Raji (cell line): ENCODE data around the gene GLS.

Experiments used
- POLR2A ChIP-seq: IDR thresholded peaks from 2 replicates; pipeline ENCODE4 v1.6.1; 2011; ENCODE audit warnings: low read depth, low read length, control low read depth; ENCODE audit not compliant: insufficient read depth

GLS gene

GRCh38 chr2:190970873-190971506, 90.4 kb downstream of the GLS start:
- TF ChIP-seq POLR2A: no peak

DNA sequence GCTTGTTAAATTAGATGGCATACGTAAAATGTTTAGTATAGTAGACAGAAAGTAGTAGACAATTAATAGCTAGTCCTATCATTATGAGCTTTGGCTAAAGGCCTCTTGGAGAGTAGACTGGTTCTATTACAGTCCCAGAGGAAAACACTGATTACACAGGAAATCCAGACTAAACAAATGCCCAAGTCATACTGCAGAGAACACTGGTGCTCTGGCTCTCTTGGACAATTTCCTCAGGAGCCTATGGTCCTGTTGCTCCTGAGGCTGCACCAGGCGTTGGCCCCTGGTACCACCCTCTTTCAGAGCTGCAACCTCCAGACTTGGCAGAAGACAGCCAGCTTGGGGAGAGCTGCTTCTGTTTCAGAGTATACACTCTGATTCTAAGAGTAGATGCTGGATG, 91.6 kb downstream of the GLS start:
- no peak for TF ChIP-seq POLR2A

GRCh38 chr2:190972846-190973245, 92.2 kb downstream of the GLS start:
- no peak for TF ChIP-seq POLR2A

DNA sequence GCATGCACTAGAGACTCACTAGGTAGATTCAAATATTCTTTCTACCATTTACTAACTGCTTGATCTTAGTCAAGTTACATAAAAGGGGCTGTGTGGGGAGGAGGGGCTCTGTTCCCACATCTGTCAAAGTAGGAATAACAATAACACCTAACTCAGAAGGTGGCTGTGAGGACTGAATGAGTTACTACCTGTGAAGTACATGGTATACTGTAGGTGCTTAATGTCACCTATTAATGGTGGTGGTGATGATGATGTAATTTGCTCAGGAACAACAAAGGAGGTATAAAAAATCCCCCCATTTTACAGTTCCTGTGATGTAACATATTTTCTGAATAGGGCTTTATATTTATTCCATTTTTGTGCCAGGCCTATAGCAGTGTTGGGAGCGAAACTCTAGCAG, 92.6 kb downstream of the GLS start:
- no peak for TF ChIP-seq POLR2A

DNA sequence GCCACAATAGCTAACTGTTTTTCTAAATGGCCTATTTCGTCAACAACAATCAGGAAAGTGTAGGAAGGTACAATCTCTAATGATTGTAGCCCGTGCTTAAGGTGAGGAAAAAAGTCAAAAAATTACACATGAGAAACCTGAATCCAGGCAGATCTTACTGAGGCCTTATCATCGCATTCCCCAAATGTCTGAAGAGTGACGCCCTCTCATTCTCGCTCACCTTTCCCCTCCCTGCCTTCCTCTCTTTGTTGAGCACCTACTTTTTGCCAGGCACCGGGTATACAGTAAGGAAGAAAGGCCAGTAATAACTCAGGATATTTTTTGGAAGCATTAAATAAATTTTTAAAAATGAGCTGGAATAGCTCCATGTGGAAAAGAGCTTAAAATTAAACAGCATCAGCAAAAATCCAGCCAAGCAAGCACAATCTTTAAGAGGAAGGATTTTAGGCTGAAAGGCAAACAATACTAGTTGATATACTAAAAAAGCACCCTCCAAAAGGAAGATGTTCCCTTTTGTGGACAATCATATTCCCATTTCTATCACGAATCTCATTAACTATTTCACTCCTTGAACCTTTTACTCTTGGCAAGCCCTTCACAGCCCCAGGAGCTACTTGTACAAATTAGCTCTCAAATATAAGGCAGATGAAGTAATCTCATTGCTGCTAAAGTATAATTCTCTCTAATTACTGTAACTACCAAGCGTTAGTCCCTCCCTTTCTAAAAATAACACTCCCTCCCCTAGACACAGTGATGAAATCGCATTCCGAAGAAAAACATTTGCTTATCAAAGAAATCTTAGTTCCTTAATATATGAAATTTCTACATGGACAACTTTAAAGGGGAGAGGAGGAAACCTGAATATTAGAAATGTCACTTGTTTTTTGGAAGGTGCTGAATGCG, 93.4 kb downstream of the GLS start:
- TF ChIP-seq POLR2A: no peak

- no peak for TF ChIP-seq POLR2A
Observed at GRCh38 chr2:190974629-190975361, 94.2 kb downstream of the GLS start.

GRCh38 chr2:190976521-190976920, 95.9 kb downstream of the GLS start:
- no peak for TF ChIP-seq POLR2A

GRCh38 chr2:190977505-190977904, 96.9 kb downstream of the GLS start:
- no peak for TF ChIP-seq POLR2A

GRCh38 chr2:190978389-190979053, 97.9 kb downstream of the GLS start:
- TF ChIP-seq POLR2A: no peak

DNA sequence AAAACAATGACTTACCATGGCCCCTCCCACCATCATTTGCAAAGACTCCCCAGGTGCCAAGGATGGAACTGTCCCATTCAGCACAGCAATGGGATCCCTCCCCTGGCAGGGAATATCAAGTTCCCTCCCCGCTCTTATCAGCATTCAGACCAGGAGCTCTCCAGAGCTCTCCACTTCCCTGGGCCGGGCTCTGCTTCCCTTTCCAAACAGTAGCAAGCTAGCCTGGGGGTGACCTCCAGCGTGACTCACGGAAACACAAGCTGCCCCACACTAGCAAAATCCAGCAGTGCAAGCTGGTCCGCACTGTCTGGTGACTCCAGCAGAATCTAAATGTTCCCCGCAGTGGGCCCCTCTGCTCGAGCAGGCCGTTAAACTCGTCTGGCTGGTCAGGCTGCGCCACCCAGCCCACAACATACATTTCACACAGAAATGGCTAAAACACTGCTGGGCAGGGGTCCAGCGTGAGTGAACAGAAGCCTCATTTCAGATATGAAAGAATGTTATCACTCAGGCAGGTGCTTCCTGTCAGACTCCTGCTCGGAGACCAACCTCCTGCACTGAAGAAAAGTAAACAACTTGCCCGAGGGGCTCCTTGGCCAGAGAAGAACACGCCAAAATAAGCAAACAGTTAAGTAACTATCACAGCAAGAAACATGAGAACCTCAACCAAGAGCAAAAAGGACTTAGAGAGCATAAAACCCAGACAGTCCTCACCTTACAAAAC, 99.4 kb downstream of the GLS start:
- TF ChIP-seq POLR2A: no peak

- no peak for TF ChIP-seq POLR2A
Observed at GRCh38 chr2:190980630-190981209, 100.1 kb downstream of the GLS start.

GRCh38 chr2:190981333-190981732, 100.7 kb downstream of the GLS start:
- TF ChIP-seq POLR2A: no peak

DNA sequence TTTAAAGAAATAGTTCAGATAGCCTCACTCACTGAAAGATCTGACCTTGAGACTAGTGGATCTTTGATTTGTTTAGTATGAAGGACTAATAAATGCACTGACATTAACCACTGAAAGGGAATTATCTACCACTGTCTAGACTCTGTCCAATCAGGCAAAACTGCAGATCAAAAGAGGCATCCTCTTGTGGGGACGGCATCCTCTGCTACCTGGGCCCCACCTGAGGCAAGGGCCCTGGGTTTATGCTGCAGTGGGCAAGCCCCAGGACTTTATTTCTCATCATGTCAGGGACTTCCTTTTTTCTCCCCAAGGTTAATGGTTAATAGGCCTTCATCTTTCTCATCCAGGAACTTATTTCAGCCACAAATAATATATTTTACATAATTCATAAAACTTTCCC, 101.1 kb downstream of the GLS start:
- TF ChIP-seq POLR2A: no peak

GRCh38 chr2:190982262-190983034, 101.8 kb downstream of the GLS start:
- no peak for TF ChIP-seq POLR2A

DNA sequence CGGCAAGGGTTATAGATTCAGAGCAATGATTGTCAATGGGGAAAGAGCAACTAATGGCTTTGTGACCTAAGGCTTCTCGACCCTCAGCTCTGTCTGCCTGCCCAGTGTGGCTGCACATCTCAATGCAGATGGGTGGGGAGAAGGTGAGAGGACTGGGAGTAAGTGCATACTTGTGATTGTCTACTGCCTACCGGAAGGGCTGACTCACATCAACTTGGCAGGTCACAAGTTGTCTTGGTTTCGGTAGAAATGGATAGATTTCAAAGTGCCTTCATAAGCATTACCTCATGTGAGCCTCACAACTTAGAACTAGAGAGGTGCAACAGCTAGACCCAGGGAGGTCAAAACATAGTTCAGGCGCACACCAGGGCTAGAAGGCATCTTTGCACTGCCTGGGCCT, 104.0 kb downstream of the GLS start:
- TF ChIP-seq POLR2A: no peak
